GM23338 (cell line): ENCODE results near the gene C3AR1. TPM values are rescaled to one million over a fixed set of nuclear protein-coding genes. Genes with fewer than 3 reads are reported as not detected.
"Not testable (repeated sequence)": the region's sequence is repeated elsewhere in the genome, so short reads cannot be mapped to it uniquely, and the experiment has no call there.

Source experiments
- ATAC-seq: fragments of 200-7000 bp; cut with Tn5 transposase; 3 replicates; pipeline ENCODE4 v1.9.1; 2020
- DNase-seq: peaks from one replicate; pipeline ENCODE4 v3.0.0-alpha.2; 2015; ENCODE audit warnings: low spot score
- H2AFZ ChIP-seq: fragments of 200-600 bp; sonication (generic); 2 replicates; pipeline ENCODE4 v1.8.0; 2016; ENCODE audit warnings: antibody characterized with exemption, mild to moderate bottlenecking, moderate library complexity
- H3F3A ChIP-seq: fragments of 200-600 bp; sonication (generic); replicated peaks from 2 replicates; pipeline ENCODE4 v1.8.0; 2017; ENCODE audit warnings: antibody characterized with exemption, mixed run types, low read depth
- H3K27ac ChIP-seq: fragments of 200-600 bp; sonication (generic); 2 replicates; pipeline ENCODE4 v1.6.1; 2016; ENCODE audit warnings: low read depth
- H3K27me3 ChIP-seq: fragments of 200-600 bp; sonication (generic); 2 replicates; pipeline ENCODE4 v1.8.0; 2016; ENCODE audit warnings: mild to moderate bottlenecking, mixed run types, moderate library complexity; ENCODE audit not compliant: insufficient read depth
- H3K36me3 ChIP-seq: fragments of 200-600 bp; sonication (generic); 2 replicates; pipeline ENCODE4 v1.8.0; 2016; ENCODE audit warnings: mild to moderate bottlenecking; ENCODE audit not compliant: insufficient read depth
- H3K4me1 ChIP-seq: fragments of 200-600 bp; sonication (generic); 2 replicates; pipeline ENCODE4 v1.8.0; 2016; ENCODE audit warnings: mild to moderate bottlenecking, moderate library complexity; ENCODE audit not compliant: insufficient read depth
- H3K4me2 ChIP-seq: fragments of 200-600 bp; sonication (generic); 2 replicates; pipeline ENCODE4 v1.7.1; 2017; ENCODE audit warnings: mixed run types
- H3K4me3 ChIP-seq: fragments of 200-600 bp; sonication (generic); 2 replicates; pipeline ENCODE4 v1.6.1; 2016; ENCODE audit warnings: mixed run types
- H3K79me2 ChIP-seq: fragments of 200-600 bp; sonication (generic); replicated peaks from 2 replicates; pipeline ENCODE4 v1.8.0; 2017; ENCODE audit warnings: mild to moderate bottlenecking; ENCODE audit not compliant: insufficient read depth
- H3K9me2 ChIP-seq: fragments of 200-600 bp; sonication (generic); 2 replicates; pipeline ENCODE4 v1.8.0; 2017; ENCODE audit not compliant: insufficient read depth
- H4K20me1 ChIP-seq: fragments of 200-600 bp; sonication (generic); replicated peaks from 2 replicates; pipeline ENCODE4 v1.8.0; 2017; ENCODE audit warnings: mild to moderate bottlenecking; ENCODE audit not compliant: insufficient read depth
- H3K27ac Mint-ChIP-seq: 2 replicates; pipeline ENCODE4 v1.8.0; 2020; ENCODE audit warnings: inconsistent platforms, mild to moderate bottlenecking, moderate library complexity, mixed read lengths
- H3K27me3 Mint-ChIP-seq: 3 replicates; pipeline ENCODE4 v1.8.0; 2022; ENCODE audit warnings: low read depth, mild to moderate bottlenecking, moderate library complexity, mixed read lengths, inconsistent platforms; ENCODE audit not compliant: insufficient read depth, poor library complexity
- H3K36me3 Mint-ChIP-seq: 3 replicates; pipeline ENCODE4 v1.8.0; 2021; ENCODE audit warnings: low read depth, mild to moderate bottlenecking, inconsistent platforms, moderate library complexity, mixed read lengths
- H3K4me1 Mint-ChIP-seq: 3 replicates; pipeline ENCODE4 v1.8.0; 2020; ENCODE audit warnings: mild to moderate bottlenecking, inconsistent platforms, mixed read lengths
- H3K4me3 Mint-ChIP-seq: 3 replicates; pipeline ENCODE4 v1.8.0; 2021; ENCODE audit warnings: moderate library complexity, mild to moderate bottlenecking, inconsistent platforms, mixed read lengths
- H3K9me3 Mint-ChIP-seq: 3 replicates; pipeline ENCODE4 v1.8.0; 2020; ENCODE audit warnings: moderate library complexity, mild to moderate bottlenecking, inconsistent platforms, mixed read lengths
- CREB1 ChIP-seq: fragments of 250-450 bp; sonication (Bioruptor Pico); IDR thresholded peaks from 2 replicates; pipeline ENCODE4 v1.5.0; 2020; ENCODE audit warnings: low read depth, mild to moderate bottlenecking, moderate library complexity
- CTCF ChIP-seq, 2 experiments: fragments of 200-600 bp in 1 of 2; sonication (generic) in 1 of 2; conservative IDR thresholded peaks; 2 replicates each; pipeline versions ENCODE4 v1.5.1 to v1.6.1; 2016 to 2017; ENCODE audit warnings: antibody characterized with exemption in 2 of 2, low read depth in 2 of 2, mild to moderate bottlenecking in 2 of 2, moderate library complexity in 1 of 2
- EZH2 ChIP-seq: fragments of 200-600 bp; sonication (generic); IDR thresholded peaks from one replicate; pipeline ENCODE4 v1.8.0; 2017; ENCODE audit warnings: antibody characterized with exemption, mild to moderate bottlenecking, low read depth; ENCODE audit not compliant: unreplicated experiment
- EZH2phosphoT487 ChIP-seq: fragments of 200-600 bp; sonication (generic); IDR thresholded peaks from one replicate; pipeline ENCODE4 v1.8.1; 2018; ENCODE audit warnings: antibody characterized with exemption; ENCODE audit not compliant: unreplicated experiment
- NANOG ChIP-seq: IDR thresholded peaks from 2 replicates; pipeline ENCODE4 v1.6.1; 2016; ENCODE audit warnings: antibody characterized with exemption, borderline replicate concordance
- POLR2AphosphoS5 ChIP-seq: IDR thresholded peaks from 2 replicates; pipeline ENCODE4 v1.6.1; 2016; ENCODE audit warnings: antibody characterized with exemption, low read depth
- REST ChIP-seq: IDR thresholded peaks from one replicate; pipeline ENCODE4 v1.6.1; 2018; ENCODE audit warnings: antibody characterized with exemption; ENCODE audit not compliant: unreplicated experiment
- STAT1 ChIP-seq: IDR thresholded peaks from one replicate; pipeline ENCODE4 v1.6.1; 2016; ENCODE audit warnings: antibody characterized with exemption; ENCODE audit not compliant: unreplicated experiment
- ZNF331 ChIP-seq: fragments of 250-450 bp; sonication (Bioruptor Pico); IDR thresholded peaks from 2 replicates; pipeline ENCODE4 v1.5.0; 2020; ENCODE audit warnings: low read depth, mild to moderate bottlenecking, moderate library complexity
- ZNF462 ChIP-seq: fragments of 250-450 bp; sonication (Bioruptor Pico); IDR thresholded peaks from 2 replicates; pipeline ENCODE4 v1.5.0; 2020; ENCODE audit warnings: mild to moderate bottlenecking, moderate library complexity
- polyA plus RNA-seq: library from polyadenylated mRNA; unstranded; fragments of >200 nt; fragmentation: Nextera tagmentation; extraction: Ambion mirVana; gene quantifications from 2 replicates; pipeline ENCODE4 v1.2.1, GENCODE V29; 2016
- total RNA-seq: library from RNA; depleted of rRNA; stranded (reverse); fragments of >200 nt; shearing (Covaris generic); gene quantifications from 2 replicates; pipeline ENCODE4 v1.2.3, GENCODE V29; 2014

The C3AR1 gene
- total and polyA plus RNA-seq, 2 experiments from 2014 or later = not detected

GRCh38 chr12:8089716-8090115, 23.6 kb upstream of the C3AR1 start:
- TF ChIP-seq CTCF (conservative IDR thresholded peaks at IDR 0.05; ENCODE audit: low read depth in 2 of 2) (no peak), REST (no peak), ZNF331 (CRISPR knock-in tag) (no peak), ZNF462 (no peak), EZH2phosphoT487 (no peak), CREB1 (CRISPR knock-in tag) (no peak), NANOG (no peak), EZH2 (no peak), STAT1 (no peak), POLR2AphosphoS5 (no peak)
- Mint-ChIP-seq H3K4me1 (no peaks in the 10 kb centered on the region), H3K36me3 (peaks cover 37% of the 10 kb centered on the region), H3K9me3 (no peaks in the 10 kb centered on the region), H3K4me3 (no peak overlapping the region), H3K27me3 (no peaks in the 10 kb centered on the region), H3K27ac (no peak overlapping the region)
- Histone ChIP-seq H2AFZ (no peak overlapping the region), H3K9me2 (no peaks in the 10 kb centered on the region), H3K27me3 (no peaks in the 10 kb centered on the region), H3K27ac (no peak overlapping the region), H4K20me1 (no peaks in the 10 kb centered on the region), H3K36me3 (peaks cover 18% of the 10 kb centered on the region; the same call in 1 of the 2 replicates), H3F3A (no peaks in the 10 kb centered on the region), H3K4me2 (no peak overlapping the region), H3K4me1 (no peaks in the 10 kb centered on the region), H3K4me3 (no peak overlapping the region), H3K79me2 (peaks cover 17% of the 10 kb centered on the region)
- DNase-seq = no peak
- ATAC-seq = no peak

GRCh38 chr12:8089277-8089676, 23.1 kb upstream of the C3AR1 start:
- not testable (repeated sequence) for H3K4me1 Mint-ChIP-seq, H3K9me2 ChIP-seq, ATAC-seq, H2AFZ ChIP-seq, H3K27me3 Mint-ChIP-seq, H3K4me3 ChIP-seq, H3F3A ChIP-seq, H3K27ac Mint-ChIP-seq, H4K20me1 ChIP-seq, H3K27me3 ChIP-seq, H3K27ac ChIP-seq, H3K9me3 Mint-ChIP-seq, H3K4me3 Mint-ChIP-seq, H3K4me1 ChIP-seq, DNase-seq, H3K4me2 ChIP-seq
- peaks cover 32% of the 10 kb centered on the region for H3K36me3 Mint-ChIP-seq
- peaks cover 22% of the 10 kb centered on the region for H3K79me2 ChIP-seq
- peaks cover 18% of the 10 kb centered on the region; the same call in 1 of the 2 replicates for H3K36me3 ChIP-seq
